GM21576 (cell line): ENCODE data around the gene RRP36.
"Not testable (repeated sequence)": the region's sequence is repeated elsewhere in the genome, so short reads cannot be mapped to it uniquely, and the experiment has no call there.

Source experiments
- ATAC-seq: cut with Tn5 transposase; IDR thresholded peaks from one replicate; pipeline ENCODE4 v1.9.1; 2021; ENCODE audit warnings: mild to moderate bottlenecking, moderate library complexity; ENCODE audit not compliant: unreplicated experiment

Gene RRP36, protein sequence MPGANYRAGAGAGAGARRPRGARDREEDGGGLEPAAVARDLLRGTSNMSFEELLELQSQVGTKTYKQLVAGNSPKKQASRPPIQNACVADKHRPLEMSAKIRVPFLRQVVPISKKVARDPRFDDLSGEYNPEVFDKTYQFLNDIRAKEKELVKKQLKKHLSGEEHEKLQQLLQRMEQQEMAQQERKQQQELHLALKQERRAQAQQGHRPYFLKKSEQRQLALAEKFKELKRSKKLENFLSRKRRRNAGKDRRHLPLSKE

DNA sequence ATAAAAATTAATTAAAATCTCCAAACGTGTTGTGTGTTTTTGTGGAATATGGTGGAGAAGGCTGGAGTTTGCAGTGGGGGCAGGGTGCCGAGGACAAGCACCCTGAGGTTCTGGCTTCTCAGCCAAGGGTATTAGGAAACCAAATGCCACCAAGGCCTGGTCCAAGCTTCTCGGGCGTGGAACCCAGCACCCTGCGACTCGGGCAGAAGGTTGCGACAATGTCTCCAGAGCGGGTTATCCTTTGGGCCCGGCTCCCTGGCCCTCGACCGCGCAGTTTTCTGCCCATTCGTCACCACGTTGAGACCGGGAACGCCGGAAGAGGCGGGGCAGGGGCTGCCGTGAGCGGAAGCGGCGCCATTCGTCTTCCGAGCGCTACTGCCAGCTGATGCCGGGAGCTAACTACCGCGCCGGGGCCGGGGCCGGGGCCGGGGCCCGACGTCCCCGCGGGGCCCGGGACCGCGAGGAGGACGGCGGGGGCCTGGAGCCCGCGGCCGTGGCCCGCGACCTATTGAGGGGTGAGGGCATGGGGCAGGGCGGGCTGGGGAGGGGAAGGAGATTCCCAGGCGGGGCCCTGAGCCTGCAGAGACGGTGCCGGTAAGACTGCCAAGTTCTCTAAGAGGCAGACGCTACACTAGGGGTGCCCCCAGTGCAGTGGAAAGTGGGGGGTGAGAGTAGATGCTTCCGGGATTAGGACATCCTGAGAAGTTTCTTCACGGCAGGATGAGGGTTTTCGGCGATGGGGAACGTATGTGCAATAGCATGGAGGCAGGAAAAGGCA, at the start of gene RRP36:
Gene RRP36, plus strand, starts transcription at position 354 of the 778 bp plus-strand sequence. Its CDS starts 32 bp downstream, at position 386.
- peak; percentile 63 for ATAC-seq

DNA sequence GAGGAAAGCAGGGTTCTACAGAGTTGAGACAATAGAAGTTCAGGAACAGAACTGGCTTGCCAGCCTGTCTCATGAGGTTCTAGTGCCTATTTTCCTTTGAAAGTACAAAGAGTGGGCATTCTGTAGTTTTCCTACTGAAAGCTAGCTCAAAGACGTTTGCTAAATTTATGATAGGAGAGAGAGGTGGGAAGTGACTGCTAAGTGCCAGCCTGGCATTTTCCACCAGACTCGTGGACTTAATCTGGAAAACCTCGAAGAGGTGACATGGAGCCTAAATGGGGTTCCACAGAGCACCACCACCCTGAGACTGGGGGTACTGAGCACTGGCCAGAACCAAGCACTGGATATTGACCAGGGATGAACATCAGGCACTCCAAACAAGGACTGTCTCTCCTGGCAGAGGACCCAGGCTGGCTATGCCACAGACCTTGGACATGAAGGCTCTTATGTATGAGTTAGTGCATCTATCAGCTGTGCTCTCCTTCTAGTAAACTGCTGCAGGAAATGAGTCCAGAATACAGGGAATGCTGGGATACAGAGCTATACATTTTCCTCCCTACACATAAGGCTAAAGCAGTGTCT, 49.6 kb upstream of the RRP36 start:
- no peak for ATAC-seq

DNA sequence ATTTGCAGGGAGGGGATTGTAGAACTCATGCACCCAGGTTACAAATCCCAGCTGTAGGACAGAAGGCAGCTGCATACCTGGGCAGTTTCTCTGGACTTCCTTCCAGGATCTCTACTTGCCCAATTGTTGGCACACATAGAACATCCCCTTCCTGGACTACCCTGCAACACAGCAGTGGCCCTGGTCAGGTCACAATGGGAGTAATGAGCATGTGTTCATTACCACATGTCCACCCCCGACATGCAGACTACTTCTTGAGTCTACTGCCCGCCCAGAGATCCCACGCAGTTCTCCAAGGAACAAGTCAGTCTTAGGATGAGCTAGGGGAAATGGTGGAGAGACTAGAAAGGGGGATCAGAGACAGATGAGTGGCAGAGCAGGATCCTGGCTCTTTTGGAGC, 47.5 kb upstream of the RRP36 start:
- ATAC-seq: no peak

DNA sequence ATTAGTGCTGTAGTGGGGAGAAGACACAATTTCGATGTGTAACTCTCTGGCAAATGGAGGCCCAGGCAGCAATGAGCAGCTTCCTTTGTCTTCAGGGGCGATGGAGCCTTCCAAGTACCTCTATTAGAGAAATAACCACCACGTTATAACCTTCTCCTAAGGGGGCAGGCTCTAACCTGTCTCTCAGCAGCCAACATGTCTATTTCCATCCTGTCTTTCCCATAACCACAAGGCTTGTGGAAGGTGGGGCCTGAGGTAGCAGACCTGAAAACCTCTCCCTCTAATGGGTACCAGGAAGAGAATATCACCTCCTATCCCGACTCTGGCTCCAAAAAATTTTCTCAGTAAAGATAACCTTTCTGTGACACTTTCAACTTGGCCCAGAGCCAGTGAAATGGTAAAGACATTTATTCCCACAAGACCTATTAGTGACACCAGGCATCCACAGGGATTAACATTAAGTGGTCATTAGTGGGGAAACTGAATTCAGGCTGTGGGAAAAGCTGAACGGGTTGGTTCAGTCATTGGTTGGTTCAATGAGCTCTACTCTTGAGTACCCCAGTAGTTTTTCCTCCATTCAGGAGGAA, 46.4 kb upstream of the RRP36 start:
- ATAC-seq: no peak

DNA sequence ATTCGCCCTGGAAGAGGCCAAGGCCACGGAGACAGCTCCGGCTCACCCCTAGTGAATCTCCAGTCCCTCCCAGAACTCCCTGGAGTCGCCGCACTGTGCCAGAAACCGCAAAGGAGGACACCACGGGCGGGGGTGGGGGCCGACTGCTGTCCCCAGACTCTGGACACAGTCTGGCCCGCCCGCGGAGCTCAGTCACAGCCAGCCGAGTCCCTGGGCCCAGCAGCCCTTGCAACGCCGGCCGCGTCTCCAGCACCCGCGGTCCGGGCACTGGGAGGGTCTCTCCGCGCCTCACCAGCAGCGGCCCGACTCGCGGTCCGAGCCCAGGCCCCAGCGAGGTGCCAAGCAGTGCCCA, 43.0 kb upstream of the RRP36 start:
- ATAC-seq: no peak

DNA sequence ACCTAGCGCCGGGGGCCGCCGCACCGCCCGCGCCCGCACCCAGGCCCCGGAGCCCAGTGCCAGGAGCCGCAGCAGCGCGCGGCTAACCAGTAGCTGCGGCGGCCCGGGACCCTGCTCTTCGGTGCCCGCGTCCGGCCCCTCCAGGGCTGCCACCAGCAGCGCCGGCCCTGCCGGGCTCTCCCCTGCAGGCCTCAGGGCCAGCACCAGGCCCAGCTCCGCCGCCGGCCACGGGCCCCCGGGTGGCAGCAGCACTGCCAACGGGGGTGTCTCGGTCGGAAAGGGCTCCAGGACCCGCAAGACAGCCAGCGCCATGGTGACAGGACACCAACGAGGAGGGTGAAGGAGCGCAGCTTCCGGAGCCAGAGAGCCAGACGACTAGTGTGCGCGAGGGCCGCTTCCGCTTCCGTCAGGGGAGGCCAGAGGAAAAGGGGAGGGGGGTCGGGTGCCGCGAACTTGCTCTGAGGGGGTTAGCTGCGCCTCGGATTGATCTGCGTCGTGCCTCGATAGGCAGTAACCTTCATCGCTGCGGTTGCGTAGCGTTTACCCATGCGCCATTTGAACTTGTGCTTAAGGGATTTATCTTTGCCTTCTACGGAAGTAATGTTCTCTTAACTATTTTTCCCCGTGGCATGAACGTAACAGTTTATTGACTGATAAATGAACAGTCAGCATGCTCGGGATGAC, 42.4 kb upstream of the RRP36 start, which contains the start of gene PEX6:
Gene PEX6, minus strand, starts transcription at position 343 of the 684 bp plus-strand sequence. Its CDS starts 31 bp downstream, at position 312.
- peak; percentile 88 for ATAC-seq

DNA sequence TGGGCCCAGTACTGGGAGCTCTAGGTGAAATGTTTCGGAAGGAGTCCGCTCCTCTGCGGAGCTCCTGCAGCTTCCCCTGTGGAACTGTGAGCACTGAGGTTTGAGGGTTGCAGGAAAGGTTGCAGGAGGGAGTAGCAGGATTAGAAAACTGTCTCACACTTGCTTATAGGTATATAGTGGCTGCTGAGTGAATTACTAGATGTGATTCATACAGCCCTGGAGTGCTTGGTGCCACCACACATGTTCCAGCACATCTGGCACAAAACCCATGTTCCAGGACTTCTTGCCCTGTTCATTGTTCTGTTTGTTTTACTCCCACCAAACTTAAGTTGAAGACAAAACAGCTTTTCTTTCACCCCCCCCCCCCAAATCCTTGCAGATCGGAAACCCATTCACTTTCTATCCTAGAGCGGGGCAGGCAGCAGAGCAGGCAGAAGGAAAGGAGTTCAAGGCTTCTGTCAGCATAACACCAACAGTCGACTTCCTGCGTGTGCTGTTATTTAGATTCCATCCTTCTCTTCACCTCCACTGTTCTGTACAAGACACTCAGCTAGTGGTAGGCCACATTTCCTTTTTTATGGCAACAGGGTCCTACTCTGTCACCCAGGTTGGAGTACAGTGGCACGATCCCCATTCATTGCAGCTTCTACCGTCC, 41.8 kb upstream of the RRP36 start:
- ATAC-seq: no peak

DNA sequence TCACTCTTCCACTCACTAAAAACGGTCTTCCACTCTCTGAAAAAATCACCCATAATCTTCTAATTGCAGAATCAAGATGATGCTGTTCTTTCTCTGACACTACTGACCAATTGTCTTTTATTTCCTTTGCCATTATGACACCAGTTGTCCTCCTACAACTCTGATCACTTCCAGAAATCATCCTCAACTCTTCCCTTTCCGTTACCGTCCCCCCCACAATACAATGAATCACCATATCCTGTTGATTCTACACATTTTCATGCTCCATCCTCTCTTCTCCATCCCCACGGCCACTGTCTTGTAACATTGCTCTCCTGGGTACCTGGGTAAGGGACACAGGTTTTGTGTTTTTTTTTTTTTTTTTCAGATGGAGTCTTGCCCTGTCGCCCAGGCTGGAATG, 39.6 kb upstream of the RRP36 start:
- no peak for ATAC-seq

DNA sequence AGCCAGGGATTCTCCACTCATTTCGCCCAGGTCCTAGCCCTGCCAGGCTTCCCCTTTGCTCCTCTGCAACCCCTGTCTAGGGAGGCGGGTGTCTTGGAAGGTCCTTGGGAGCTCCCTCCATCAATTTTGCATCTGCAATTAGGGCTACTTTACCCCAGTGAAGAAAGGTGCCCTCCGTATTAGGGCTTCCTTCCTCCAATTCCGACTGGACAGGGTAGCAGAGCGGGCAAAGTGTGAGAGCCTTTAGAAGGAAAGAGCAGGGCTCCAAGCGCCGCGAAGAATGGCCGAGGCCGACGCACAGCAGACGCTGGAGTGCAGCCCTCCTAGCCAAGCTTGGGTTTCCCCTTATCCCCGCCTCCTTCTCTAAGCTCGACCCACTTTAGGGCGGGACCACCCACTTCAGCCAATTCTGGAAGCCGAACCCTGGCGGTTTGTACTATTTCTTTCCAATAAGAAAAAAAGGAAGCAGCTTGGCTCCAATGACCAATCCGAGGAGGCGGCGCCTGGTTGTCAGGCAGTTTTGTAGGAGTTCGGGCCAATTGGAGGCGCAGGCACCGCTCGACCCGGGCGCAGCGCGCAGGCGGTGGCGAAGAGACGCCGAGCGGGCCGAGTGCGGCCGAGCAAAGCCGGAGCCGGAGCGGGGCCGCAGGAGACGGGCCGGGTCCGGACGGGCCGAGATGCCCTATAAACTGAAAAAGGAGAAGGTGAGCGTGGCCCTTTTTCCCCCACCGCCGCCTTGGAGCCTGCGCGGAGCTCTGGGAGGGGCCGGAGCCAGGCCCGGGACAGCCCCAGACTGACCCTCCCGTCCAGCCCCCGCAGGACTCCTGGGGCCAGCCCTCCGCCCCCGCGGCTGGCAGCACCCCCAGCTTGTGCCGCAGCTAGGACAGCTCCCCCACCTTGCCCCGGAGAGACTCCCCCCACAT, 37.2 kb upstream of the RRP36 start, which contains the start of gene PPP2R5D:
Gene PPP2R5D, plus strand, starts transcription at position 570 of the 923 bp plus-strand sequence. Its CDS starts 108 bp downstream, at position 678.
- ATAC-seq: peak; percentile 91

DNA sequence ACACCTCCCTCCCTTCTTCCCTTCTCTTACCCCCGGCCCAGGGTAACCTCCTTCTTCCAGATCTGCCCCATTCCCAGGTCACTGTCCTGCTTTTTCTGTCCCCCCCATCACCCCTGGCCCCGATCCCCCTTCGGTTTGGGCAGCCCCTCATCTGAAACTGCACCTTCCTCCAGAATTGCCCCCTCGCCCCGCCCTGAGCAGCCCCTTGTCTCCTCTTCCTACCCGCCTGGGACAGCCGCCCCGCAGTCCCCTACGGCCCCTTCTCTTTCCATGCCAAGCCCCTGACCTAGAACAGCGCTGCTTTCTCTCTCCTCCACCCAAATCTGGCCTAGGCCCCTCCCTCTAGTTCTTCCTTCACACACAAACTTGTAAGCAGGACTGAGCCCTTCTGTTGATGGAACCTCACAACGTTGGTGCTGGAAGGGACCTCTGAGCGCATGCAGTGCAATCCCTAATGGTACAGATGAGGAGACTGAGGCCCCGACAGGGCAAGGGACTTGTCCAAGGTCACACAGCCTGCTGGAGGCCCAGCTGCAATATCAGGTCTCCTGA, 36.4 kb upstream of the RRP36 start:
- no peak for ATAC-seq

DNA sequence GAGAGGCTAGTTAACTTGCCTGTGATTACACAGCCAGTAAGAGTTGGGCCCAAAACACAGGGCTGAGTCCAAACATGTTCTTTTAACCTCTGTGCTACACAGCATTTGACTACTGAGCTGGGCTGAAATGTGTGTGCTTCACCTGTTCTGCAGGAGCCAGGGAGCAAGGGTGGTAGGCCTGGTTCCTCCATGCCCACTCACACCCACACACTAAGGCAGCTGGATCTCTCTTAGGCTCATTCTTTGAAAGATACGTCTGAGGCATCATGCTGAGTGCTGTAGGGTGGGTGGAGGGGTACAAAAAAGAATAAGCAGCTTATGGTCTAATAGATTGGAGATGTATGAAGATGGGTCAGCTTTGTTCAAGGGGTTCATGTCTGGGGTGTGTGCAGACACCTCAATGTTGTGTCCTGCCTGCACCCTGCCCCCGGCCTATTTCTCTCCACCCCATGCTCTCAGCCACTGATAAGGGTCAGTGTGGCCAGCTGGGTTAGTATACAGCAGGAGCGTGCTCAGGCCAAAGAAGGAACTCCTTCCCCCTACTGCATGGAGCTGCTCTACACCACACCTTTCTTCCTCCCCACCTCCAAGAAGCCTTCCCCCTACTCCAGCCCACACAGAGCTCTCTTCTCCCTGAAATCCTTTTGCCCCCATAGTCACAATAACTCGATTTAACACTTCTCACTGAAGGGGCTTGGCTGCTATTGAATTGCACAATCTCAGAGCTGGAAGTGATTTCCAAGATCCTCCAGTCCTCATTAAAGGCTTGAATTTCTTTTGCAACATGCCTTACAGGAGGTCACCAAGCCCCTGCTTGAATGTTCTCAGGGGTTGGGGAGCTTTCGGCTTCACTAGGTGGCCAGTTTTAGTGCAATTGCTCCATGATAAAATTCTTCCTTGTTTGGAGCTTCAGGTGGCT, 33.6 kb upstream of the RRP36 start:
- no peak for ATAC-seq

DNA sequence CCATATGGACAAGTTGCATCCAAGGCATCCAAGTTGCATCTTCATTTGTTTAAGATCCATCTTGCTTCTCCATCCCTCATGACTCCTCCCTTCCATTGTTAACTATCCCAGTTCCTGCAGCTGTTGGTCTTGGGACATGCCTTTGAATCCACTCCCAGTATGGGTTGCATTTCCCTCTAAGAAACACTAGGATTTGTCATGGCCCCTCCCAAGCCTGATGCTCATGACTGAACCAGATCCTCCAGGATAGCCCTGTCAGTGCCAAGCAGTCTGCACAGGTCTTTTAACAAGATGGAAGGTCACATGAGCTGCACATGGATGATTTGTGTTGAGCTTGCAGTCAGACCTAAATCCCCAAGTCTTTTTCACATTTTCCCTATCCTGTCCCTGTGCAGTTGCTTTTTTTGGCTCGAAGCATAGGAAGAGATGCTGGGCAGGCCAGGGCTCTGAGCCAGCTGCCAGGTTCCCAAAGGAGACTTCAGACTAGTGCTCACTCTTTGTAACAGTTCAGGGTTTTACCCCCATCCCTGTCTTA, 32.9 kb upstream of the RRP36 start:
- ATAC-seq: no peak

DNA sequence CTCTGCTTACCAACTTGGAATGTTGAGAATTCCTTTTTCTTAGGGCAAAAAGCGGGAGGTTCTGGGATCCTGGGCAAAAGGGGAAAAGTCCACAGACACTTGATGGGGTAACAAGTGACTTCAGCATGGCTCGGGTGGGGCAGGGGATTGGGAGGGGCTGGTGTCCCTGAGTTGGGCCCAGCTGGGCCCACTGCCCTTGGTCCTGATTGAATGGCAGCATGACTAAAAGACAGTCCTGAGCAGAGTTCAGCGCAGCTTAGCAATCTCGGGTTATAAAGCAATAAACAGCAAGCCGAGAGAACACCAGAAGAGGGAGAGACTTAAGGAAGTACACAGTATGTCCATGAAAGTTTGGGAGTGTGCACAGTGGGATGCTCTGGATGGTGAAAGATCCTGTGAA, 31.5 kb upstream of the RRP36 start:
- no peak for ATAC-seq

DNA sequence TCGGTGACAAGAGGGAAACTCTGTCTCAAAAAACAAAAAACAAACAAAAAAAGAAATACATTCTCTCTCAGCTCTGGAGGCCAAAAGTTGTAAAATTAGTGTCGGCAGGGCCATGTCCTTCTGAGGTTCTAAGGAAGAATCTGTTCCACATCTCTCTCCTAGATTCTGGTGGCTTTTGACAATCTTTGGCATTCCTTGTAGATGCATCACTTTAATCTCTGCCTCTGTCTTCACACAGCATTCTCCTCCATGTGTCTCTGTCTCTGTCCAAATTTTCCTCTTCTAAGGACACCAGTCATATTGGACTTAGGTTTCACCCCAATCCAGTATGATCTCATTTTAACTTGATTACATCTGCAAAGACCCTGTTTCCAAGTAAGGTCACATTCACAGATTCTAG, 28.0 kb upstream of the RRP36 start:
- no peak for ATAC-seq

DNA sequence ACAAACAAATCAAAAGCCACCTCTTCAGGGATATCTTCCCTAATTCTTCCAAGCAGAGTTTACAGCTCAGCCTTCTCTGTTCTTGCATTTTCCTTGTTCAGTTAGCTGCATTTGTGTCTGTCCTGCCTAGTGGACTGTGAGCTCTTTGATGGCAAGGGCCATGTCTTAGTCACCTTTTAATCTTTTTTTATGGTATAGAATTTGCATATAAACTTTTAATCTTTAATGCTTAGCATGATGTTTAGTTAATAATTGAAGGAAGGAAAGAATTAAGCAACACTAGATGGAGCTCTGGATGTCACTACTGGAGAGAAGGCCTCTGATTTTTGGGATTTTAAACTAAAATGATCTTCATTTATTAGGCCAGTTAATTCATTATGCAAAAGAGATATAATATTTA, 24.9 kb upstream of the RRP36 start:
- no peak for ATAC-seq

DNA sequence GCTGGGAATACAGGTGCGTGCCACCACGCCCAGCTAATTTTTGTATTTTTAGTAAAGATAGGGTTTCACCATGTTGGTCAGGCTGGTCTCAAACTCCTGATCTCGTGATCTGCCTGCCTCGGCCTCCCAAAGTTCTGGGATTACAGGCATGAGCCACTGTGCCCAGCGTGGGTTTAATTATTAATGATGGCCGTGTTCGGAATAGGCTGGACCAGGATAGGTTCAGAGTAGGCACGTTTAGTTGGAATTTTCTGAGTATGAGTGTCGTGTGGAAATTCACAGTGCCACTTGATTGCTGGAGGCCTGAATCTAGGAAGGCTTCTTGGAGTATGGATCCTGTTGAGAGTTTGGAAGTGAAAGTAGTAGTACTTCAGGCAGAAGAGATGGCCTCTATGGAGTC, 23.2 kb upstream of the RRP36 start:
- ATAC-seq: not testable (repeated sequence)

DNA sequence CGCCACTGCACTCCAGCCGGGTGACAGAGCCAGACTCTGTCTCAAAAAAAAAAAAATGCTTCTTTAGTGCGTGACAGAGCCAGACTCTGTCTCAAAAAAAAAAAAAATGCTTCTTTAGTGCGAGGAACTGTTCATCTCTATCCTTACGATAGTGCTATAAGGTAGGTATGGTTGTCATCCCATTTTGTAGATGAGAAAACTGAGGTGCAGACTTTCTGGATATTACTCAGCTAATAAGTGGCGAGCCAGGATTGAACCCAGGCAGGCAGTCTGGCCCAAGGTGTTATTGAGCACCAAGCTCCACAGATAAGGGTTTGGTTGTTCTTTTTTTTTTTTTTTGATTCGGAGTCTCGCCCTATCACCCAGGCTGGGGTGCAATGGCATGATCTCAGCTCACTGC, 19.6 kb upstream of the RRP36 start:
- no peak for ATAC-seq

DNA sequence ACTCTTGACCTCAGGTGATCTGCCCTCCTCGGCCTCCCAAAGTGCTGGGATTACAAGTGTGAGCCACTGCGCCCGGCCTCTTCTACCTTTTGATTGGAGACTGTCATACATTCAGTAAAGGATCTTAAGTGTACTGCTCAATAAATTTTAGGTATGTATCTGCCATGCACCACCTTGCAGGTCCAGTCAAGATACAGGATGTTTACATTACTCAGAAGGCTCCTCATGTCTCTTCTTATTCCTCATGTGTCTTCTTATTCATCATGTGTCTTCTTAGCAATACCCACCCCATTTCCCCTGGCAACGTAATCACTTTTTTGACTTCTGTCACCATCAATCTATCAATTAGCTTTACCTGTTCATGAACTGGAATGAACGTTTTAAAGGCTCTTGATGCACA, 15.6 kb upstream of the RRP36 start:
- no peak for ATAC-seq
